IPS-18c (cell line): ENCODE results near the gene KCNMB2.
"Not testable (repeated sequence)": the region's sequence is repeated elsewhere in the genome, so short reads cannot be mapped to it uniquely, and the experiment has no call there.

Experiments
- H3K4me3 ChIP-seq: 2 replicates; pipeline ENCODE4 v1.7.0; 2013; ENCODE audit warnings: low read depth, mild to moderate bottlenecking, low read length, moderate library complexity; ENCODE audit not compliant: insufficient read depth
- H3K9me3 ChIP-seq: one replicate; pipeline ENCODE4 v1.6.1; 2013; ENCODE audit warnings: mild to moderate bottlenecking, low read length, moderate library complexity; ENCODE audit not compliant: control insufficient read depth, insufficient read depth

KCNMB2 gene

GRCh38 chr3:178515076-178515744 is 21.0 kb upstream of the KCNMB2 start:
- not testable (repeated sequence) for H3K9me3 ChIP-seq

DNA sequence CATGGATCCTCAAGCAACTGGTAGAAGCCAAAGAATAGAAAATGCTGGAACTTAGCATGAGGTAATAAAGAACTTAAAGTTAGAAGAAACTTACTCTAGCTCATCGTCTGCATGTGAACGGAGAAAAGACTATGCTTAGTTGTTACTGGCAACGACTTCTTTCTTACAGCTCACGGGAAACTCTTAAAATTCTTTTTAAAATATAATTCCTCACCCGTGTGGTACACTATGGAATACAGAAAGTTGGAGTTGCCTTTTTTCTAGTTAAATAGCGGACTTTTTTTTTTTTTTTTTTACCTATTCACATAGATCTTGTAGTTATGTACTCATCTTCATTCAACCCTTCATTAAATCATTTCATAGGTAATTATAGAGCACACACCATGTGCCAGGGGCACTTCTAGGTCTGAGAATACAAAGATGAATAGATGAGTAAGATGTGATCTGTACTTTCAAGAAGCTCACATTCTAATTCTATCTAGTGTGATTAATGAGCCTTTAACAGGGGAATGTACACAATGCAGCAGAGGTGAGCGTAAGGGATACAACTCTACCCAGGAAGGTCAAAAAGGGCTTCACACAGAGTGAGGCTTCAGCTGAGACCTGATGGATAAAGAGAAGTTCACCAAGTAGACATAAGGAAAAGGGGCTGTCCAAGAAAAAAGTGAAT is 18.4 kb upstream of the KCNMB2 start:
- Histone ChIP-seq H3K4me3 (no peak overlapping the region), H3K9me3 (no peaks in the 10 kb centered on the region)

More at GRCh38 chr3:178515076-178515744, 21.0 kb upstream of the KCNMB2 start:
- H3K4me3 ChIP-seq: not testable (repeated sequence)

GRCh38 chr3:178518660-178519396 is 17.4 kb upstream of the KCNMB2 start:
- Histone ChIP-seq H3K9me3 (no peaks in the 10 kb centered on the region), H3K4me3 (no peak overlapping the region)

- H3K9me3 ChIP-seq: no peaks in the 10 kb centered on the region
- no peak overlapping the region for H3K4me3 ChIP-seq
Observed at GRCh38 chr3:178519701-178520100, 16.5 kb upstream of the KCNMB2 start.

GRCh38 chr3:178520451-178520850 is 15.8 kb upstream of the KCNMB2 start:
- no peaks in the 10 kb centered on the region for H3K9me3 ChIP-seq
- no peak overlapping the region for H3K4me3 ChIP-seq

- Histone ChIP-seq H3K4me3 (no peak overlapping the region), H3K9me3 (no peaks in the 10 kb centered on the region)
Observed at GRCh38 chr3:178522200-178523052, 13.8 kb upstream of the KCNMB2 start.

DNA sequence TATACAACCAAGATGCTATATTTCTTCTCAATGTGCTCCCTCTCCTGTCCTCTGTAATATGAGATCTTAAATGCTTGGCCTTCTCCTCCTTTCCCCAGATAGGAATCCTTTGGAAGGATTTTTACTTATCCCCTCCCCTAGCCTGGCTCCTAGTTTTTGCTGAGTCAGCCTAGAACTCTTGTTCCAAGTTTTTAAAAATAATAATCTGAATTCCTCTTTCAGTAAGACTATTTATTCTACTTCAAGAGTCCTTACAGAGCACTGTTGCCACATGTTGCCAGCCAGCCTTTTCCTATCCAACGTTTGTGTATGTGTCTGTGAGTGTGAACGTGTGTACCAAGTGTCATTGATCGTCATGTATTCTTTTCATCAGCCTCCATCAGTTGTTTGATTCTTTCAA is 11.0 kb upstream of the KCNMB2 start:
- Histone ChIP-seq H3K4me3 (no peak overlapping the region), H3K9me3 (no peaks in the 10 kb centered on the region)

GRCh38 chr3:178526291-178526690 is 9.9 kb upstream of the KCNMB2 start:
- no peak overlapping the region for H3K4me3 ChIP-seq
- H3K9me3 ChIP-seq: no peaks in the 10 kb centered on the region

DNA sequence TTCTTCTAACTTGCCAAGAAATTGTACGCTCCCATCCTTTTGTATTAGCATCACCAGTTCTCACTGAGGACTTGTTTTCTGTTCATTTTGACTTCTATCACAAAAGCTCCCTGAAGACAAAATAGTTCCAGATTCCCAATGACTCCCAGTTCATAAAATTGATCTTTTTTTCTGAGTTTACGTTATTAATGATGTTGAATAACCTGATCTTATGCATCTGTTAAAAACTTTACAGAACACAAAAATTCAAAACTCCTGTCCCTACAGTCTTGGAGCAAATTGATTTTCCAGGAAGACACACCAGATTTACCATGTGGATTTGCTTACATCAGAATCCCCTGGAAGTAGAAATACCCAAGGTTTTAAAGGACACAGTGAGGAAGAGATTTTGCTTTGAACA is 8.3 kb upstream of the KCNMB2 start:
- H3K4me3 ChIP-seq: no peak overlapping the region
- no peaks in the 10 kb centered on the region for H3K9me3 ChIP-seq

DNA sequence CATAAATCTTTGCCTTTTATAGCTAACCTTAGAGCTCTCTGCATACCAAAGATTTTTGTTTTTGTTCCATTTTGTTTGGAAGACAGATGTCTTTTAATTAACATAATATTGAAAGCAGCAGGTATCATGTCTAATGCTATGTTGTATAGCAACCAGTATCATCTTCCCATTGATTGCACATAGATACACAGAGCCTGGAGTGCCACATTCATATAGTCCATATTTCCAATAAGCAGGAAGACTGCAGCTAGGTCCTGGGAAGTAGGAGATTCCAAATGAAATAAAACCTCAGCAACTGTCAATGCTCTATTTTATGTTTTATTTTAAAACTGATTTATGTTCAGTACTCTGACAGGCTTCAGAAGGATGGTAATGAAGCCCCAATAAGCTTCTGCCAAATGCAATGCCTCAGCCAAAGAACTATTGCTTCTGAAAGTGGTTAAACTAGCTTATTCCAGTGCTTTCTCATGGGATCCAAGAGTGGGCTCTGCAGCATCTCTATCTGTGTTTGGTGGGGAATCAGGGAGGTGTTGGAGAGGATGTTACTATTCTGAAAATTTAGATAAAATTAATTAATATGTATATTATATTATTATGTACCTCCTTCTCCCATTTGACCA is 6.5 kb upstream of the KCNMB2 start:
- H3K9me3 ChIP-seq: no peaks in the 10 kb centered on the region
- no peak overlapping the region for H3K4me3 ChIP-seq

DNA sequence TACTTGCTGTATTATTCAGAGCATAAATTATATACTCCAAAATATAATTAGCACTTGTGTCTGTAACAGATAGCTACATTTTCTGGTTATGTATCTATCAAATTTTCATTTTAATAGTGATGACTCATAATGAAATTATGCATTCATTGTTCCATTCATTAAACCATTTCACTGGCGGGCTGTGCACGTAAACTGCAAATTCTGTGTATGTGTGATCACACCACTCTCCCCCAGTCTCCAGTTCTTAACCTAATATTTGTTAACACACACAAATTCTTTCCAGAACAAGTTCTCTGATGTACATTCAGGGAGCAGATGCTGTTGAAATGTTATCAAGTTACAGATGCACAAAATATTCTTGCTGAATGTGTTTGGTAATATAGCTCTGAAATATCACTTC is 3.8 kb upstream of the KCNMB2 start:
- Histone ChIP-seq H3K4me3 (no peak overlapping the region; the same call in 1 of the 2 replicates), H3K9me3 (no peaks in the 10 kb centered on the region)

DNA sequence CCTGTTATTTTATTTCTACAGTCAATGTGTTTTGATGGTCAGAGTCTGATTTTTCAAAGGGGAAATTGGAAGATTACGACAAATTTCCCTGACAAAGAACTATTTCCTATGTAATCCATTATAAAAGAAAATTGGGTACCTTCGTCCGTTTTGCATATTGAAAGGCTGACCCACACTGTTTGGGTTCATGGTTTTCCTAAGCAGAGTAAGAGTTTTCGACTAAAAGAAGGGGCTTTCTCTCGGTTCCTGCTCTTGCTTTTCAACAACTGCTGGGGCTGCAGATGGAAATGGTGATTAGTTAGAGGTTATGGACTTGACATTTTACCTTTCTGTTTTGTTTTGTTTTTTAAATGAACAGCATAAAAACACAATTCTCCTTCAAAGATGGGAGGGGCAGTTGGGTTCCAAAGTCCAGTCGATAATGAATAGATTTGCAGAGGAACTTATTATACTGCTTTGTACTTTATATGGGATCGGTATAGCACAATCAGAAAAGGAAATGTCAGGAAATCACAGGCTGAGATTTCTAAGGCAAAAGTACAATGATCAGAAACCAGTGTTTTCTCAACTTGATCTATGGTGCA is 978 bp downstream of the KCNMB2 start:
- no peaks in the 10 kb centered on the region for H3K9me3 ChIP-seq
- H3K4me3 ChIP-seq: peak overlapping the region; percentile 44; the same call in 1 of the 2 replicates

DNA sequence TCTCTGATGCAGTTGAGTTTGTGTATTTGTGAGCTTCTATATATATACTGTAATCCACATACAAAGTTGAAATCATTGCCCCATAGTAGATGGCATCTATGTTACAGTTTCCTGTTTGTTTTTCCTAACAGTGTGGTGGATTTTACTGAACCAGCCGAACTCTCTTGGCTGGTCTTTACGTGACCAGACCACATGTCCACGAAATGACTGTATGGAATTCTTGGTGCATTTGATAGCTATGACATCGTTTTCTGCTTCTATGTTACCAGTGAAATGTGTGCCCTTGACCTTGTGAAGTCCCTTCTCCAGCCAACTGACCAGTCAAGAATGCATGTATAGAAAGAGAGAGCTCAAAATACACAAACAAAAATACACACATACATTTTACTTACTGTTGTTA is 1.8 kb downstream of the KCNMB2 start:
- Histone ChIP-seq H3K9me3 (no peaks in the 10 kb centered on the region), H3K4me3 (no peak overlapping the region)

DNA sequence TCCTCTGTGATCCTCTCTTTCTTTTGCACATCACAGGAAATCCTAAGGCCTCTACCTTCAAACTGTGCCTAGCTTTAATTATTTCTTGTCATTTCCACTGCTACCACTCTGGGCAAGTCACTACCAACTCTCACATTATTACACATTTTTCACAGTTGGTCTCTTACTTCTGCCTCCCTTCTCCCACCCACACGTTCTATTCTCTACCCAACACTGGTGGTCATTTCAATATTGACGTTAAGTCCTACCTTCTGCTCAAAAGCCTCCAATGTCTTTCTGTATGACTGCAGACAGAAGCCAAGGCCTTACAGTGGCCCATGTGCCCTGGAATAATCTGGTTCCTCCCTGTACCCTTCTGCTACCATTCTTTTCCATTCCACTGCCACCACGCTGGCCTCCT is 3.9 kb downstream of the KCNMB2 start:
- Histone ChIP-seq H3K4me3 (no peak overlapping the region), H3K9me3 (no peaks in the 10 kb centered on the region)

GRCh38 chr3:178545337-178545736 is 9.1 kb downstream of the KCNMB2 start:
- H3K4me3 ChIP-seq: no peak overlapping the region
- no peaks in the 10 kb centered on the region for H3K9me3 ChIP-seq

GRCh38 chr3:178546079-178546478 is 9.8 kb downstream of the KCNMB2 start:
- Histone ChIP-seq H3K9me3 (no peaks in the 10 kb centered on the region), H3K4me3 (no peak overlapping the region)

DNA sequence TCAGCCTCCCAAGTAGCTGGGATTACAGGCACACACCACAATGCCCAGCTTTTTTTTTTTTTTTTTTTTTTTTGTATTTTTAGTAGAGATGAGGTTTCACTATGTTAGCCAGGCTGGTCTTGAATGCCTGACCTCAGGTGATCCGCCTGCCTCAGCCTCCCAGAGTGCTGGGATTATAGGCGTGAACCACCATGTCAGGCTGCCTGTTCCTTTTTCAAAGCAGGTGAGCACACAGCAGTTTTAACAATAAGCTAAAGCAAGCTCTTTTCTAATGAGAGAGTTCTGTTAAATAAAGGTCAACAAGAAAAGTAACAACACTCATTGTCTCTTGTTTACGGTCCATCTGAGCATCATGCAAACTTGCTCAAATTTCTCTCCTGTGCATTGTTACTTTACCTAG is 13.2 kb downstream of the KCNMB2 start:
- H3K9me3 ChIP-seq, H3K4me3 ChIP-seq: not testable (repeated sequence)
